Measurements from ENCODE around the gene SNAPC5.

SNAPC5 gene

GRCh38 chr15:66456211-66456610, 41.4 kb downstream of the SNAPC5 start:
- H3K9ac ChIP-seq (ENCODE audit: low read length in 2 of 2), result no peak overlapping the region
- H3K4me3 ChIP-seq (ENCODE audit: low read length in 2 of 2), result no peak overlapping the region
- H3K4me1 ChIP-seq (ENCODE audit: control insufficient read depth, insufficient read depth, low read length), result no peaks in the 10 kb centered on the region
- no peaks in the 10 kb centered on the region for H3K9me3 ChIP-seq (ENCODE audit: control insufficient read depth in 2 of 2, low read length in 2 of 2)
- H3K36me3 ChIP-seq (ENCODE audit: control insufficient read depth in 2 of 2, insufficient read depth in 2 of 2, low read length in 2 of 2), result peaks cover 3 to 4% of the 10 kb centered on the region in 2 donors
- H3K27ac ChIP-seq (ENCODE audit: low read length), result no peak overlapping the region
- no peaks in the 10 kb centered on the region for H3K27me3 ChIP-seq (ENCODE audit: control insufficient read depth in 1 of 2, insufficient read depth in 2 of 2, low read length in 2 of 2)

- Histone ChIP-seq H3K27ac (ENCODE audit: low read length) (no peak overlapping the region), H3K27me3 (ENCODE audit: control insufficient read depth in 1 of 2, insufficient read depth in 2 of 2, low read length in 2 of 2) (no peaks in the 10 kb centered on the region), H3K4me1 (ENCODE audit: control insufficient read depth, insufficient read depth, low read length) (no peaks in the 10 kb centered on the region), H3K36me3 (ENCODE audit: control insufficient read depth in 2 of 2, insufficient read depth in 2 of 2, low read length in 2 of 2) (peaks cover 3 to 4% of the 10 kb centered on the region in 2 donors), H3K4me3 (ENCODE audit: low read length in 2 of 2) (no peak overlapping the region), H3K9ac (ENCODE audit: low read length in 2 of 2) (no peak overlapping the region), H3K9me3 (ENCODE audit: control insufficient read depth in 2 of 2, low read length in 2 of 2) (no peaks in the 10 kb centered on the region)
These were observed 43.4 kb downstream of the SNAPC5 start for GRCh38 chr15:66454143-66454542.

GRCh38 chr15:66452971-66453580, 44.5 kb downstream of the SNAPC5 start:
- no peak overlapping the region for H3K27ac ChIP-seq (ENCODE audit: low read length)

GRCh38 chr15:66452420-66452819, 45.1 kb downstream of the SNAPC5 start:
- Histone ChIP-seq H3K9ac (ENCODE audit: low read length in 2 of 2) (no peak overlapping the region), H3K4me1 (ENCODE audit: control insufficient read depth, insufficient read depth, low read length) (no peaks in the 10 kb centered on the region), H3K27me3 (ENCODE audit: control insufficient read depth in 1 of 2, insufficient read depth in 2 of 2, low read length in 2 of 2) (no peaks in the 10 kb centered on the region), H3K9me3 (ENCODE audit: control insufficient read depth in 2 of 2, low read length in 2 of 2) (no peaks in the 10 kb centered on the region), H3K4me3 (ENCODE audit: low read length in 2 of 2) (no peak overlapping the region), H3K27ac (ENCODE audit: low read length) (no peak overlapping the region), H3K36me3 (ENCODE audit: control insufficient read depth in 2 of 2, insufficient read depth in 2 of 2, low read length in 2 of 2) (peaks cover 3 to 4% of the 10 kb centered on the region in 2 donors)

More at GRCh38 chr15:66452971-66453580, 44.5 kb downstream of the SNAPC5 start:
- H3K36me3 ChIP-seq (ENCODE audit: control insufficient read depth in 2 of 2, insufficient read depth in 2 of 2, low read length in 2 of 2), result peaks cover 3 to 4% of the 10 kb centered on the region in 2 donors
- no peak overlapping the region for H3K9ac ChIP-seq (ENCODE audit: low read length in 2 of 2)
- no peaks in the 10 kb centered on the region for H3K4me1 ChIP-seq (ENCODE audit: control insufficient read depth, insufficient read depth, low read length)
- H3K27me3 ChIP-seq (ENCODE audit: control insufficient read depth in 1 of 2, insufficient read depth in 2 of 2, low read length in 2 of 2), result no peaks in the 10 kb centered on the region
- H3K4me3 ChIP-seq (ENCODE audit: low read length in 2 of 2), result no peak overlapping the region
- no peaks in the 10 kb centered on the region for H3K9me3 ChIP-seq (ENCODE audit: control insufficient read depth in 2 of 2, low read length in 2 of 2)
